Spleen (tissue), 11 donors: ENCODE results near the gene GGNBP2. TPM values are rescaled to one million over a fixed set of nuclear protein-coding genes. Genes with fewer than 3 reads are reported as not detected.
"Not testable (repeated sequence)": the region's sequence is repeated elsewhere in the genome, so short reads cannot be mapped to it uniquely, and the experiment has no call there.

Experiments used
- DNase-seq: peaks from one replicate; pipeline ENCODE4 v3.0.0-alpha.2; 2020
- H3K27ac ChIP-seq, 8 donors: fragments of 200-600 bp; sonication (generic) in 7 of 8; 1 replicate in 4 of 8; 2 replicates in 4 of 8; pipeline versions ENCODE4 v1.5.0 to v1.8.0; 2016 to 2021; ENCODE audit warnings: inconsistent platforms in 4 of 8, mild to moderate bottlenecking in 4 of 8, moderate library complexity in 1 of 8
- H3K27me3 ChIP-seq, 7 donors: fragments of 200-600 bp; sonication (generic) in 6 of 7; replicated peaks in 1 of 7; 1 replicate in 4 of 7; 2 replicates in 3 of 7; pipeline versions ENCODE4 v1.5.0 to v1.8.0; 2016 to 2021; ENCODE audit warnings: inconsistent platforms in 3 of 7, mild to moderate bottlenecking in 1 of 7
- H3K36me3 ChIP-seq, 6 donors: fragments of 200-600 bp; sonication (generic) in 5 of 6; 1 replicate in 4 of 6; 2 replicates in 2 of 6; pipeline versions ENCODE4 v1.5.0 to v1.8.0; 2016 to 2021; ENCODE audit warnings: inconsistent platforms in 2 of 6
- H3K4me1 ChIP-seq, 6 donors: fragments of 200-600 bp; sonication (generic) in 5 of 6; 1 replicate in 3 of 6; 2 replicates in 3 of 6; pipeline versions ENCODE4 v1.5.0 to v1.8.0; 2016 to 2021; ENCODE audit warnings: inconsistent platforms in 3 of 6
- H3K4me3 ChIP-seq, 8 donors: fragments of 200-600 bp; sonication (generic) in 7 of 8; 1 replicate in 4 of 8; 2 replicates in 4 of 8; pipeline versions ENCODE4 v1.5.0 to v1.8.0; 2016 to 2021; ENCODE audit warnings: inconsistent platforms in 4 of 8, mild to moderate bottlenecking in 4 of 8, moderate library complexity in 2 of 8
- H3K9me3 ChIP-seq, 8 donors: fragments of 200-600 bp; sonication (generic) in 7 of 8; 1 replicate in 4 of 8; 2 replicates in 4 of 8; pipeline versions ENCODE4 v1.5.0 to v1.8.0; 2016 to 2021; ENCODE audit warnings: inconsistent platforms in 4 of 8
- CTCF ChIP-seq, 11 experiments: fragments of 200-600 bp in 7 of 11; fragments of 450-650 bp in 4 of 11; sonication (generic) in 4 of 11; IDR thresholded peaks in 8 of 11; conservative IDR thresholded peaks in 3 of 11; 1 replicate in 7 of 11; 2 replicates in 4 of 11; pipeline versions ENCODE4 v1.4.0 to v1.8.0; 2016 to 2021; ENCODE audit warnings: antibody characterized with exemption in 11 of 11, inconsistent platforms in 4 of 11, mild to moderate bottlenecking in 1 of 11
- POLR2A ChIP-seq, 3 donors: fragments of 450-650 bp; IDR thresholded peaks; one replicate each; pipeline ENCODE4 v1.5.1; 2017; ENCODE audit warnings: antibody characterized with exemption in 3 of 3, mild to moderate bottlenecking in 1 of 3
- POLR2AphosphoS5 ChIP-seq, 3 donors: sonication (generic); formaldehyde crosslinking; IDR thresholded peaks; one replicate each; pipeline ENCODE4 v1.5.1; 2017; ENCODE audit warnings: antibody characterized with exemption in 3 of 3
- WGBS, 5 donors: extraction: QIAGEN DNeasy Blood & Tissue Kit in 3 of 5; methylation state at CpG; one replicate each; pipeline versions ENCODE4 v1.1.5 to v1.1.7; 2013 to 2018; 5-methylcytosine and 5-hydroxymethylcytosine counted together
- intact Hi-C: fragments of 100-400 bp; cut with DNase I; formaldehyde crosslinking; loops from one replicate; pipeline ENCODE4 v1.15.0; 2023; ENCODE audit warnings: low total_unique reads
- polyA plus RNA-seq, 3 donors: library from polyadenylated mRNA; stranded (reverse); fragments of 200-250 nt; gene quantifications; one replicate each; pipeline ENCODE4 v1.2.1, GENCODE V29; 2013
- total RNA-seq, 7 donors: library from RNA; depleted of rRNA in 3 of 7; stranded (reverse); fragments of >200 nt in 3 of 7; fragmentation: NEBNext Ultra II Directional in 4 of 7; extraction: Animal tissue kit (Norgen Biotek cat#: 25700) in 4 of 7; gene quantifications; one replicate each; pipeline versions ENCODE4 v1.1.0 to v1.2.1, GENCODE V29; 2016 to 2021
- donor health status: healthy with polysubstance abuse.
- donor health status: DM: no; HTN: no; CAD: no; lungs with moderate emphysema.
- donor health status: DM: no; HTN: no; CAD: no.
- donor health status: Bipolar disorder and iron deficiency.
- donor health status: healthy.
- donor health status: DM: no; HTN: no; CAD: no.
- donor health status: DM: yes; HTN: yes; CAD: no.

Gene GGNBP2
- total and polyA plus RNA-seq, 10 donors = 60.8 to 123 (median 88.5) TPM

GRCh38 chr17:36506249-36506826 is 38.4 kb upstream of the GGNBP2 start:
- intact Hi-C loops = no loop called here
- 79 to 92% (median 86%) methylated on average over 6 of the region's 6 CpGs for WGBS, 5 donors
- DNase-seq = no peak
- Histone ChIP-seq H3K9me3 (no peaks in the 10 kb centered on the region), H3K27me3 (no peaks in the 10 kb centered on the region), H3K27ac (no peak overlapping the region), H3K4me1 (no peaks in the 10 kb centered on the region), H3K36me3 (peaks cover 0 to 100% (median 51%) of the 10 kb centered on the region in 6 donors), H3K4me3 (no peak overlapping the region)
- no peak for TF ChIP-seq POLR2AphosphoS5 (IDR thresholded peaks at IDR 0.05)
- no peak for TF ChIP-seq POLR2A (IDR thresholded peaks at IDR 0.05)
- no peak for TF ChIP-seq CTCF (IDR thresholded peaks at IDR 0.05 in 8 of 11, conservative IDR thresholded peaks at IDR 0.05 in 3 of 11)

GRCh38 chr17:36506831-36507230 is 37.9 kb upstream of the GGNBP2 start:
- Histone ChIP-seq H3K27ac (no peak overlapping the region), H3K27me3 (no peaks in the 10 kb centered on the region), H3K4me3 (no peak overlapping the region), H3K4me1 (no peaks in the 10 kb centered on the region), H3K9me3 (no peaks in the 10 kb centered on the region), H3K36me3 (peaks cover 0 to 100% (median 52%) of the 10 kb centered on the region in 6 donors)
- TF ChIP-seq CTCF (IDR thresholded peaks at IDR 0.05 in 8 of 11, conservative IDR thresholded peaks at IDR 0.05 in 3 of 11) (no peak), POLR2AphosphoS5 (IDR thresholded peaks at IDR 0.05) (peak in 1 of 3 donors; percentile 49), POLR2A (IDR thresholded peaks at IDR 0.05) (no peak)
- 91 to 98% (median 94%) methylated on average over 7 to 11 of the region's 11 CpGs for WGBS, 5 donors
- no peak for DNase-seq
- intact Hi-C loops = no loop called here

DNA sequence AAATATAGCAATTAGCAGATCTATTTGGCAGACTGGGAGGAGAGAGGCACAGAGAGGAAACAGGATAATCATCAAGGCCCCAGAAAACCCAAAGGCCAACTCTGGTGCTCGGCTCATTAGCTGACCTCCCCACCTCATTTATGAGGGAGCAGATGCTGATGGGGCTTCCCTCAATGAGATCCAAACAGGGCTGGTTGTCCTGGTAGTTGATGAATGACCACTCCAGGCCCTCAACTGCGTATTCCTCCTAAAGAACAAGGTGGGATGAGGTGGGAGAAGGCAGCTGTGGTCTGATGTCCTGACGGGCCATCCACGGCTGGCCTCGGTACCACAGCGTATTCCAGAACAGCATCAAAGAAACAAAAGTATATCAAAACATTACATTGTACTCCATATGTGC is 37.5 kb upstream of the GGNBP2 start:
- 85 to 95% (median 94%) methylated on average over 6 of the region's 6 CpGs for WGBS, 5 donors

DNA sequence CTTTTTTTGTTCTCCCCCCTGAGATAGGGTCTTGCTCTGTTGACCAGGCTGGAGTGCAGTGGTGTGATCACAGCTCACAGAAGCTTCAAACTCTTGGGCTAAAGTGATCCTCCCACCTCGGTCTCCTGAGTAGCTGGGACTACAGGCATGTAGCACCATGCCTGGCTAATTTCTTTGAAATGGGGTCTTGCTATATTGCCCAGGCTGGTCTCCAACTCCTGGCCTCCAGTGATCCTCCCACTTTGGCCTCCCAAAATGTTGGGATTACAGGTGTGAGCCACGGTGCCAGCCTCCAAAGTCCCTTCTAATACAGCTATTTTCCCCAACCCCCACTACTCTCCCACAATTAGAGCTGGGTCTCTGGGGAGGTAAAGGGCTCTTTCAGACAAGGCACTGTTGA is 36.3 kb upstream of the GGNBP2 start:
- H3K4me3 ChIP-seq, intact Hi-C loops, H3K27me3 ChIP-seq, H3K4me1 ChIP-seq, DNase-seq, H3K9me3 ChIP-seq, H3K27ac ChIP-seq: not testable (repeated sequence)
- WGBS, 5 donors = 85 to 96% (median 93%) methylated on average over 2 of the region's 2 CpGs
- H3K36me3 ChIP-seq = peaks cover 0 to 97% (median 50%) of the 10 kb centered on the region in 6 donors

More for the DNA sequence above, 37.5 kb upstream of the GGNBP2 start:
- Histone ChIP-seq H3K4me3 (no peak overlapping the region), H3K4me1 (no peaks in the 10 kb centered on the region), H3K27ac (no peak overlapping the region), H3K36me3 (peaks cover 0 to 97% (median 51%) of the 10 kb centered on the region in 6 donors), H3K27me3 (no peaks in the 10 kb centered on the region), H3K9me3 (no peaks in the 10 kb centered on the region)
- TF ChIP-seq CTCF (IDR thresholded peaks at IDR 0.05 in 8 of 11, conservative IDR thresholded peaks at IDR 0.05 in 3 of 11) (no peak), POLR2A (IDR thresholded peaks at IDR 0.05) (no peak), POLR2AphosphoS5 (IDR thresholded peaks at IDR 0.05) (no peak)
- intact Hi-C loops = no loop called here
- no peak for DNase-seq
